Measurements from ENCODE around the gene PIGT. TPM values are rescaled to one million over a fixed set of nuclear protein-coding genes. Genes with fewer than 3 reads are reported as not detected.

PIGT gene
- total RNA-seq, 4 donors from 2014 or later = 85.0 to 122 (median 114) TPM

DNA sequence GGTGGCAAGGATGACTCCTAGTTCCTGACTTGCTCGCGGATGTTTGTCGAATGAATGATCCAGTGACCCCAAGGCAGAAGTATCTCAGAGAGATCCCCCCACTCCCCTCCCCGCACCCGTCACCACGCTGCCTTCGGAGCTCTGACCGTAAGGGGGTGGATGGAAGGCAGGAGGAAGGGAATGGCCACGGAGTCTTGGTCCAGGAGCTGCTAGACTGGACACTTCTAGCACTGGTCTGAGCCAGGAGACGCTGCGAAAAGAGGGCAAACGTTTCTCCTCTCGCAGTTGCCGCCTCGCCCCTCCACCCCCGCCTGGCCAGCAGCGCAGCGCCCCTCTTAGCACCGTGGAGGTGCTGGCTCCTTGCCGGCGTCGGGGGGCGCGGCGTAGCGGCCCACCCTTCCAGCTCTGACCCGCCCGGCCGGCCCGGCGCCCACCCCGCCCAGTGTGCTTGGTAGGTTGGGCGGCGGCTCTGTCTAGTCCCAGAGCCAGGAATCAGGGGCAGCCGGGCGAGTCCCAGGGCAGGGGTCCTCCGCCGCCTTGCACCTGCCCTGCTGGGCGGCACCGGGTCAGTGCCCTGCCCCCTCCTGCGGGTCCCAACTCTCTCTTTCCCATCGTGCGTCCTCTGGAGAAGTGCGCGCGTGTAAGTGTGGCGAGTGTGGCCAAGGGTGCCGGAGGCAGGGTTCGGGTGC, 10.2 kb upstream of the PIGT start:
- no peaks in the 10 kb centered on the region for H3K9me3 ChIP-seq
- no peaks in the 10 kb centered on the region for H3K27me3 ChIP-seq
- TF ChIP-seq POLR2A (IDR thresholded peaks at IDR 0.05) = no peak
- TF ChIP-seq, protein P1, sequence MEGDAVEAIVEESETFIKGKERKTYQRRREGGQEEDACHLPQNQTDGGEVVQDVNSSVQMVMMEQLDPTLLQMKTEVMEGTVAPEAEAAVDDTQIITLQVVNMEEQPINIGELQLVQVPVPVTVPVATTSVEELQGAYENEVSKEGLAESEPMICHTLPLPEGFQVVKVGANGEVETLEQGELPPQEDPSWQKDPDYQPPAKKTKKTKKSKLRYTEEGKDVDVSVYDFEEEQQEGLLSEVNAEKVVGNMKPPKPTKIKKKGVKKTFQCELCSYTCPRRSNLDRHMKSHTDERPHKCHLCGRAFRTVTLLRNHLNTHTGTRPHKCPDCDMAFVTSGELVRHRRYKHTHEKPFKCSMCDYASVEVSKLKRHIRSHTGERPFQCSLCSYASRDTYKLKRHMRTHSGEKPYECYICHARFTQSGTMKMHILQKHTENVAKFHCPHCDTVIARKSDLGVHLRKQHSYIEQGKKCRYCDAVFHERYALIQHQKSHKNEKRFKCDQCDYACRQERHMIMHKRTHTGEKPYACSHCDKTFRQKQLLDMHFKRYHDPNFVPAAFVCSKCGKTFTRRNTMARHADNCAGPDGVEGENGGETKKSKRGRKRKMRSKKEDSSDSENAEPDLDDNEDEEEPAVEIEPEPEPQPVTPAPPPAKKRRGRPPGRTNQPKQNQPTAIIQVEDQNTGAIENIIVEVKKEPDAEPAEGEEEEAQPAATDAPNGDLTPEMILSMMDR (IDR thresholded peaks at IDR 0.05) = no peak
- H3K4me1 ChIP-seq = peaks cover 0 to 10% of the 10 kb centered on the region in 2 donors
- H3K36me3 ChIP-seq = no peaks in the 10 kb centered on the region
- H3K4me3 ChIP-seq (replicated peaks in 1 of 3) = peak overlapping the region; percentile 67 to 86 (median 72)
- 5% methylated on average over 21 to 25 of the region's 49 CpGs for WGBS, 2 donors
- peak in 1 of 2 donors; percentile 12 for DNase-seq
- intact Hi-C loops (cut with DNase I) = no loop called here
- H3K27ac ChIP-seq = peak overlapping the region; percentile 70 to 90 (median 85)

DNA sequence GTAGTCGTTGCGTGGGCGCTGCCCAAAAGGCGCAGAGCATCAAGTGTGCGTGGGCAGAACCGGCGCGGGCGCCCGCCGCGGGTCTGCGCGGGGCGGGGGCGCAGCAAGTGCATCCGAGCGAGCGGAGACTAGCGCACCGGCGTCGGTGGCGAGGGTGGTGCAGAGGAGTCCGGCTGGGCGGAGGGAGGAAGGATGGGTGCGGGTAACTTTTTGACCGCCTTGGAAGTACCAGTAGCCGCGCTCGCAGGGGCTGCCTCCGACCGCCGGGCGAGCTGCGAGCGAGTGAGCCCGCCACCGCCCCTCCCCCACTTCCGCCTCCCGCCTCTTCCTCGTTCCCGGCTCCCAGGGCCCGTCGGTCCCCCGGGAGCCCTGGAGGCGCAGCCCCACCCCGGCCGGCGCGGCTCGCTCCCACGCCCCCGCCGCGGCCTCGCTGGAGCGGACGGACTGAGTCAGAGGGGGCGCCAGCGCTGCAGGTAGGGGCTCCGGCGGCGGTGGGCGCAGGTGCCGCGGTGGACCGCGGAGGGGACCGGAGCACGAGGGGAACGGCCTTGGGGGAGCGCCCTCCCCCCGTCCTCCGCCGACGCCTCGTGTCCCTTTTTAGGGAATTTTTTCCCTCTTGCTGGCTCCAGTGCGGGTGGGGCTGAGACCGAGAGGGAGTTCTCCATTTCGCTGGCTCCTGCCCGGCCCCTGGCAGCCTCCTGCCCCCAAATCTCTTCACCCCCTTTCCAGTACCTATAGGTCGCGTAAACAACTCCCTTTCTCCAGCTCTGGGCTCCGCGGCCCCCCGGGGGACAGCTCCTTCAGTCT, 9.5 kb upstream of the PIGT start:
- no peak for TF ChIP-seq POLR2A (IDR thresholded peaks at IDR 0.05)
- TF ChIP-seq, protein P1 (IDR thresholded peaks at IDR 0.05) = no peak
- 1% methylated on average over 27 to 38 of the region's 87 CpGs for WGBS, 2 donors
- DNase-seq = peak; percentile 48 to 56
- intact Hi-C loops (cut with DNase I) = no loop called here
- peaks cover 0 to 10% of the 10 kb centered on the region in 2 donors for H3K4me1 ChIP-seq
- peak overlapping the region; percentile 70 to 90 (median 85) for H3K27ac ChIP-seq
- no peaks in the 10 kb centered on the region for H3K27me3 ChIP-seq
- peak overlapping the region; percentile 67 to 86 (median 72) for H3K4me3 ChIP-seq (replicated peaks in 1 of 3)
- H3K9me3 ChIP-seq = no peaks in the 10 kb centered on the region
- H3K36me3 ChIP-seq = peaks cover 0 to 5% of the 10 kb centered on the region in 2 donors

DNA sequence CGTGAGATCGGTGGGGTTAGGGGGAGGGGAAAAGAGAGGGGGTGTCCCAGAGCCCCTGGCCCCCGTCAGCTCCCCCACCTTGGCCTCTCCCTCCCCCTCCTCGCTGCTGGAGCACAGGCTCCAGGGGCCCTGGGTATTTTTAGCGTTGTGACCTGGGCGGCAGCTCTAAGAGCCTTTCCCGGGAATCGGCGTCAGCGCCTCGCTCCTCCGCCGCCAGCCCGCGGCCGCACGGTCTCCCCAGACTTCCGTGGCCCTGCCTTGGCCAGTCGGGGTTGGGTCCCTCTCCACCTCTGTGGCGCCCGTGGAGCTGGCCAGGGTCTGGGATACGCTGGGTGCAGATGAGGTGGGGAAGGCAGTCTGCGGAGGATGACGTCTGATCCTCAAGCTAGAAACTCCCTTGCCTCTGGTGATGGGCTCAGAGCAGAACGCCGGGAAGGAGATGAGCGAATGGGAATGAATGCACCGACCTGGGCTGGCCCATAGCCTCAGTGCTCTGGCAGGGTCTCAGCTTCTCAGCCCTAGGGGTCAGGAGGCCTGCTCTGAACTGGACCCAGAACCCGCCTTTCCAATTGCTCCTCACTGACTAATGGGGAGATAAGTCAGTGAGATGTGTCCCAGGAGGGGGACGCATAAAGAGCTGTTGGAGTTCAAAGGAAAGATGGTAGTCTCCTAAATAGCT, 8.7 kb upstream of the PIGT start:
- Histone ChIP-seq H3K4me3 (replicated peaks in 1 of 3) (peak overlapping the region; percentile 66 to 86 (median 72)), H3K36me3 (peaks cover 0 to 5% of the 10 kb centered on the region in 2 donors), H3K4me1 (peaks cover 0 to 10% of the 10 kb centered on the region in 2 donors), H3K9me3 (no peaks in the 10 kb centered on the region), H3K27ac (peak overlapping the region; percentile 70 to 90 (median 85)), H3K27me3 (no peaks in the 10 kb centered on the region)
- intact Hi-C loops (cut with DNase I) = no loop called here
- WGBS, 2 donors = 26 to 52% methylated on average over 7 to 14 of the region's 30 CpGs
- peak; percentile 12 to 32 for DNase-seq
- TF ChIP-seq POLR2A (IDR thresholded peaks at IDR 0.05) = peak in 1 of 2 donors; percentile 14
- TF ChIP-seq, protein P1 (IDR thresholded peaks at IDR 0.05) = no peak

DNA sequence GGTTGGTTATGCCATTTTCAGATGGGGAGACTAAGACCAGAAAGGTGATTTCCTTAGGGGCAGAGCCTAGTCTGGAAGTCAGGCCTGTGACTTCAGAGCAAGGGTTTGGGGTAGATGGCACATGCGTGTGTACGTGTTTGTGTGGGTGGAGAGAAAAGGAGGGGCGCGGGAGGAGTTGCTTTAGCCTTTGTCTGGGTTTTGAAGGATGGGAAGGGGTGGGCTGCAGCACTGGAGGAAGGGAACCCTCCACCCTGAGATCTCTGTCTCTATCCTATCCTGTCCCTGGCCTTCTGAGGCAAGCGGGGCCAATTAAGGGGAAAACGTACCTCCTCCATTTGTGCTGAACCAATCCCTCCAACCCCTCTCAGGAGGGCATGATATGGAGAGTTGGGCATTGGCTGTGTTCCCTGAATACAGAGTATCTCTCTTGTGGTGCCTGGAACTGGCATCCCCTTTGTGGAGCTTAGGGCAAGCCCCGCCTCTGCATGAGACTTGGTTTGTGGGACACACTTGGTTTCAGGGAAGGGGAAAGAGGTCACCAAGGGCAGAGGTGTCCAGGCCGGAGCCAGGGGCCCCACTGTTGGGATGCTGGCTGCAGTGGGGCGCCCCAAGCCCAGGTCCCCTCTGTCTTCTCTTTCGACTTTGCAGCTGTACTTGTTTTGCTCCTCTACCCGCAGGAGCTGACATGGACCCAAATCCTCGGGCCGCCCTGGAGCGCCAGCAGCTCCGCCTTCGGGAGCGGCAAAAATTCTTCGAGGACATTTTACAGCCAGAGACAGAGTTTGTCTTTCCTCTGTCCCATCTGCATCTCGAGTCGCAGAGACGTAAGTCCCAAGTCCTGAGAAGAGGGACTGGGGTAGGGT, 7.9 kb upstream of the PIGT start, which contains the start of gene DBNDD2:
TSS of gene DBNDD2 (plus strand) at position 507 of the 863 bp plus-strand sequence. CDS start at position 686, 179 bp downstream.
- Histone ChIP-seq H3K9me3 (no peaks in the 10 kb centered on the region), H3K36me3 (peaks cover 0 to 5% of the 10 kb centered on the region in 2 donors), H3K27me3 (no peaks in the 10 kb centered on the region), H3K27ac (peak within 1 kb of the TSS; percentile 70 to 90 (median 85)), H3K4me3 (replicated peaks in 1 of 3) (peak within 1 kb of the TSS in 2 of 3 donors; percentile 72 to 86), H3K4me1 (peaks cover 0 to 10% of the 10 kb centered on the region in 2 donors)
- DNase-seq = no peak
- intact Hi-C loops (cut with DNase I) = no loop called here
- TF ChIP-seq, protein P1 (IDR thresholded peaks at IDR 0.05) = no peak
- no peak for TF ChIP-seq POLR2A (IDR thresholded peaks at IDR 0.05)
- WGBS, 2 donors = 95% methylated on average over 20 to 21 of the region's 21 CpGs

Measured in thyroid gland (tissue), 4 donors.